ENCODE results near the gene MSI2. TPM values are rescaled to one million over a fixed set of nuclear protein-coding genes. Genes with fewer than 3 reads are reported as not detected.

MSI2 gene
- total and polyA plus RNA-seq, 2 donors = 25.3 to 52.5 TPM

DNA sequence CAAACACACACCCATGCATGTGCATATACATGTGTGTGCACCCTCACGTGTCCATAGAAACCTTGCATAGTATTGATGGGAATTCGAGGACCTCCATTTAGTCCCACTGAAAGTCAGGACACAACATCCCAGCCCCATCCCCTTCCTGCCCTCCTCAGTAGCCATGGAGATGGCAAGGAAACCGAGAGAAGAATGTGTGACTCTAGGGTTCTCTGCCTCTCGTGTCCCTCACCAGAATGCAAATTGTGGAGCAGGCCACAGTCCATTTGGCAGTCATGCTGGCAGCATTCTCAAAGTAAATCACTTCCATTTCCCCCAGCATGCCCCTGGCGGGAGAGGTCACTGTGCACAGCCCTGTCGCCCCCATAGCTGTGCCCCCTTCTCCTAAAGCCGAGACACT lies 141.1 kb downstream of the MSI2 start:
- WGBS = 98% methylated on average over 7 of the region's 7 CpGs
- no peak overlapping the region for H3K27ac ChIP-seq (ENCODE audit: low read depth in 1 of 2, low read length in 1 of 2)
- DNase-seq (ENCODE audit: low read depth in 6 of 9, low spot score in 9 of 9) = no peak
- H3K4me1 ChIP-seq (ENCODE audit: control insufficient read depth in 2 of 2, insufficient read depth in 2 of 2, low read length in 2 of 2) = peaks cover 2 to 21% of the 10 kb centered on the region in 2 donors
- H3K4me3 ChIP-seq (ENCODE audit: low read length in 2 of 2) = no peak overlapping the region
- peaks cover 33 to 39% of the 10 kb centered on the region in 2 donors for H3K36me3 ChIP-seq (ENCODE audit: control insufficient read depth in 2 of 2, insufficient read depth in 2 of 2, low read length in 1 of 2)
- H3K27me3 ChIP-seq (ENCODE audit: control insufficient read depth in 2 of 2, insufficient read depth in 1 of 2, low read length in 1 of 2) = no peaks in the 10 kb centered on the region
- H3K9me3 ChIP-seq (ENCODE audit: control insufficient read depth in 2 of 2, insufficient read depth in 1 of 2, low read length in 1 of 2) = peaks cover 0 to 4% of the 10 kb centered on the region in 2 donors

DNA sequence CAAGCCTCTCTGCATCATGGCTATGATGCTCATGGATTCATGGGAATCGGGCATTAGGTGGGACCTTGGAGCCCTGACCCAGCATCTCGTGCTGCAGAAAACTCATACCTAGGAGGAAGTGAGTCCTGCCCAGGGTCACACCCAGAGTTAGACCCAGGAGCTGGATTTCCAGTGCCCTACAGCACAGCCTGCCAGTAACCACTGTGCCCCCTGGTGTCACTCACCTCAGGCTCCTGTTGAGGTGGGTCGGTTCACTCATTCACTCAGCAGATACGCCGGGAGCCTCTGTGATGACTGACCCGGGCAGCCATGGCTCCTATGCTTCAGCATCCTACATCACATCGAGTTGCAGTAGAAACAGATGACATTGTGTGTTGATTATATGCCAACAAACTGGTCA lies 143.4 kb downstream of the MSI2 start:
- Histone ChIP-seq H3K36me3 (ENCODE audit: control insufficient read depth in 2 of 2, insufficient read depth in 2 of 2, low read length in 1 of 2) (peaks cover 32 to 48% of the 10 kb centered on the region in 2 donors), H3K9me3 (ENCODE audit: control insufficient read depth in 2 of 2, insufficient read depth in 1 of 2, low read length in 1 of 2) (no peaks in the 10 kb centered on the region), H3K4me3 (ENCODE audit: low read length in 2 of 2) (no peak overlapping the region), H3K4me1 (ENCODE audit: control insufficient read depth in 2 of 2, insufficient read depth in 2 of 2, low read length in 2 of 2) (peaks cover 2 to 39% of the 10 kb centered on the region in 2 donors), H3K27ac (ENCODE audit: low read depth in 1 of 2, low read length in 1 of 2) (no peak overlapping the region), H3K27me3 (ENCODE audit: control insufficient read depth in 2 of 2, insufficient read depth in 1 of 2, low read length in 1 of 2) (no peaks in the 10 kb centered on the region)
- 97% methylated on average over 7 of the region's 7 CpGs for WGBS
- no peak for DNase-seq (ENCODE audit: low read depth in 6 of 9, low spot score in 9 of 9)

DNA sequence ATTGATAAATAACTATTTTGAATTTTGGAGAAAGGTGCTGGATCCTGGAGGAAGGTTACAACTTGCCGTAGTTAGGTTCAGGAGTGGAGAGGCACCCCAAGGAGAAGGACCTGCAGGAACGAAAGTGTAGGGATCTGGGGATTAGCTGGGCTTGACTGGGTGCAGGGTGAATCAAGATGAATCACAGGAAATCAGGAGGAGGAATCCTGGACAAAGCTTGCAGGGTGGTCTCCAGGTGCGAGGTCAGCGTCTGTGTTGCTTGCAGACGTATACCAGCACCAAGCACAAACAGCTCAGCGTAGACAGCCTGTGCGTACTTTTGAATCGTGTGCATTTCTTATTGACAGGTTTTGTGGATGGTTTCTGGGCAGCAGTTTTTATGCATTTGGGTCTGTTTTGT lies 144.3 kb downstream of the MSI2 start:
- no peaks in the 10 kb centered on the region for H3K9me3 ChIP-seq (ENCODE audit: control insufficient read depth in 2 of 2, insufficient read depth in 1 of 2, low read length in 1 of 2)
- no peak overlapping the region for H3K27ac ChIP-seq (ENCODE audit: low read depth in 1 of 2, low read length in 1 of 2)
- DNase-seq (ENCODE audit: low read depth in 6 of 9, low spot score in 9 of 9) = no peak
- peaks cover 2 to 44% of the 10 kb centered on the region in 2 donors for H3K4me1 ChIP-seq (ENCODE audit: control insufficient read depth in 2 of 2, insufficient read depth in 2 of 2, low read length in 2 of 2)
- WGBS = 98% methylated on average over 8 of the region's 8 CpGs
- no peak overlapping the region for H3K4me3 ChIP-seq (ENCODE audit: low read length in 2 of 2)
- H3K36me3 ChIP-seq (ENCODE audit: control insufficient read depth in 2 of 2, insufficient read depth in 2 of 2, low read length in 1 of 2) = peaks cover 30 to 55% of the 10 kb centered on the region in 2 donors
- no peaks in the 10 kb centered on the region for H3K27me3 ChIP-seq (ENCODE audit: control insufficient read depth in 2 of 2, insufficient read depth in 1 of 2, low read length in 1 of 2)

DNA sequence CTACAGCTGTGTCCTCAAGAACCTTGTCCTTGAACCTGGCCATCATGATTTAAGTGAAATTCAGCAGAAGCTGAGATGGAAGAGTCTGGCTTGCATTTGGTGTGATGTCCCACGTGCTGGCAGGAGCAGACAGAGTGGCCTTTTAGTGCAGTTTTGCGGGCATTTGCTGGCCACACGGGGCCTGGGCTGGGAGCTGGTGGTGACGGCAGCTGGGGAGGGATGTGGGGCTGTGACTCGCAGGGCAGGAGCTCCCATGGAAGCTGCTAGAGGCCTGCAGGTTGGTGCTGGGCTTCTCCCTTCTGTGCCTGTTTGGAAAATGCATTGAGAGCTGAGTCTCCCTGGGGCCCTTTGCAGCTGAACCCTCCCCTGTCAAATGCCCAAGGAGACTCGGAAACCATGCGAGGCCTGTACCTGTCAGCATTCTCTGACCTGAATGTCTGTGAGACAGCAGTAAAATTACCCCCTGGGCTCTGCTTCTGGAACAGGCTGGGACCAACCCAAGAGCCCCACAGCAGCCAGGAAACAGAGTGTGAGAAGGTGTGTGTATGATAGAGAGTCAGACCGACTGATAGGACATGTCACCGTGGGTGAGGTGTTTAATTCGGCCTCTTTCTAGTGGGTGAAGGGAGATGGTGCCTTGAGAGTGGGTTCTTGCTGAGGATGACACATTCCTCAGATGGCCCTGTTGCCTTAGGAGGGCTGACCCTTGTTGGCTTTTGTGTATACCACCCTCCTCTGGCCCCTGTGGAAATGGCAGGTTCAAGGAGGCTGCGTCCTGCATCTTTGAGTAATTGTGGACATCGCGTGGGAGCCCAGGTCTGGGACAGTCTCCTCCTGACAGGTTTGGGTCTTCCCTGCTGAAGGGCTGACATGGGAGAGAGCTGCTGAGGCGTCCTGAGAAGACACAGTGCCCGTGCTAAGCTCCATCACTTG lies 145.5 kb downstream of the MSI2 start:
- H3K4me1 ChIP-seq (ENCODE audit: control insufficient read depth in 2 of 2, insufficient read depth in 2 of 2, low read length in 2 of 2) = peaks cover 6 to 52% of the 10 kb centered on the region in 2 donors
- H3K4me3 ChIP-seq (ENCODE audit: low read length in 2 of 2) = no peak overlapping the region
- no peaks in the 10 kb centered on the region for H3K27me3 ChIP-seq (ENCODE audit: control insufficient read depth in 2 of 2, insufficient read depth in 1 of 2, low read length in 1 of 2)
- 95% methylated on average over 15 of the region's 15 CpGs for WGBS
- DNase-seq (ENCODE audit: low read depth in 6 of 9, low spot score in 9 of 9) = no peak
- no peaks in the 10 kb centered on the region for H3K9me3 ChIP-seq (ENCODE audit: control insufficient read depth in 2 of 2, insufficient read depth in 1 of 2, low read length in 1 of 2)
- peak overlapping the region in 1 of 2 donors; percentile 36 for H3K27ac ChIP-seq (ENCODE audit: low read depth in 1 of 2, low read length in 1 of 2)
- H3K36me3 ChIP-seq (ENCODE audit: control insufficient read depth in 2 of 2, insufficient read depth in 2 of 2, low read length in 1 of 2) = peaks cover 33 to 50% of the 10 kb centered on the region in 2 donors

DNA sequence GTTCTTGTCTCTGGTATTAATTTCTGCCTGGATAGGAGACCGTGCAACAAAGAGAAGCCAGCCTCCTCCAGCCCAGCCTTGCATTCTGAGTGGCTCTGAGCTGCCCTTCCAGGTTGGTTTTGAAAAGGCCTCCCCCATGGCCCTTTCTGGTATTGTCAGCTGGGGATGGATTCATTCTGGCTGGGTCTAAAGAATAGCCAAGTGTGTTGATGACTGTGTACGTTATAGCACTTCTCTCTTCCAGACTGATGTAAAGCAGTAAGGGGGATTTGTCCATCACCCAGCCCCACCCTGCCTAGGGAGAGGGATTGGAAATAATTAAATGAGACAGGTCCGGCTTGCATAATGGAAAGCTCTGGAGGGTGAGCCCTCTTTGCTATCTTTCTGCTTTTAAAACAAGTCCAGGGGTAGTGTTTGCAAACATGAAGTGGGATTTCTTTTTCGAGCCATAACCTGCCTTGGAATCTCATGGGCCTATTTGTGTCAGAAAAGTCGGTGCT lies 146.4 kb downstream of the MSI2 start:
- H3K4me1 ChIP-seq (ENCODE audit: control insufficient read depth in 2 of 2, insufficient read depth in 2 of 2, low read length in 2 of 2) = peaks cover 15 to 59% of the 10 kb centered on the region in 2 donors
- DNase-seq (ENCODE audit: low read depth in 6 of 9, low spot score in 9 of 9) = no peak
- no peak overlapping the region for H3K4me3 ChIP-seq (ENCODE audit: low read length in 2 of 2)
- H3K36me3 ChIP-seq (ENCODE audit: control insufficient read depth in 2 of 2, insufficient read depth in 2 of 2, low read length in 1 of 2) = peaks cover 33 to 46% of the 10 kb centered on the region in 2 donors
- no peaks in the 10 kb centered on the region for H3K9me3 ChIP-seq (ENCODE audit: control insufficient read depth in 2 of 2, insufficient read depth in 1 of 2, low read length in 1 of 2)
- WGBS = 96% methylated on average over 5 of the region's 5 CpGs
- H3K27ac ChIP-seq (ENCODE audit: low read depth in 1 of 2, low read length in 1 of 2) = peak overlapping the region in 1 of 2 donors; percentile 36
- H3K27me3 ChIP-seq (ENCODE audit: control insufficient read depth in 2 of 2, insufficient read depth in 1 of 2, low read length in 1 of 2) = no peaks in the 10 kb centered on the region

DNA sequence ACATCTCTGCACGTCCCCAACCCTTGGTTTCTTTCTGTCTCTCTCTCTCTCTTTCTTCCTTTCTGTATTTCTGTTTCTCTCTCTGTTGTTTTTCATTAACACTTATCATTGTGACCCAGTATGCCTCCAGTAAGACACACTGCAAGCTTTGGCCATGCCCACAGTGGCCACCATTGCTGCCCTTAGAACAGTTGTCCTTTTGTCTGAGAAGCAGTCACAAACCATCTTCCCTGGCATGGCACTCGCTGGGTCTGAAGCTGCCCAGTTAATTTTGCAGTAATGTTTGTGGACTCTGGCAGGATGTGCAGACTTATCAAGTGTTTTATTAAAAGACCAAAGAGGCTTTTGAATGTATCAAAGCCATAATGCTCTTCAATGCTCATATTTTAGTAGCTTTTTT lies 146.9 kb downstream of the MSI2 start:
- H3K36me3 ChIP-seq (ENCODE audit: control insufficient read depth in 2 of 2, insufficient read depth in 2 of 2, low read length in 1 of 2) = peaks cover 33 to 46% of the 10 kb centered on the region in 2 donors
- peaks cover 20 to 64% of the 10 kb centered on the region in 2 donors for H3K4me1 ChIP-seq (ENCODE audit: control insufficient read depth in 2 of 2, insufficient read depth in 2 of 2, low read length in 2 of 2)
- no peak overlapping the region for H3K4me3 ChIP-seq (ENCODE audit: low read length in 2 of 2)
- no peak for DNase-seq (ENCODE audit: low read depth in 6 of 9, low spot score in 9 of 9)
- H3K27ac ChIP-seq (ENCODE audit: low read depth in 1 of 2, low read length in 1 of 2) = peak overlapping the region in 1 of 2 donors; percentile 15
- H3K27me3 ChIP-seq (ENCODE audit: control insufficient read depth in 2 of 2, insufficient read depth in 1 of 2, low read length in 1 of 2) = no peaks in the 10 kb centered on the region
- WGBS = 89% methylated on average over 2 of the region's 2 CpGs
- H3K9me3 ChIP-seq (ENCODE audit: control insufficient read depth in 2 of 2, insufficient read depth in 1 of 2, low read length in 1 of 2) = no peaks in the 10 kb centered on the region

DNA sequence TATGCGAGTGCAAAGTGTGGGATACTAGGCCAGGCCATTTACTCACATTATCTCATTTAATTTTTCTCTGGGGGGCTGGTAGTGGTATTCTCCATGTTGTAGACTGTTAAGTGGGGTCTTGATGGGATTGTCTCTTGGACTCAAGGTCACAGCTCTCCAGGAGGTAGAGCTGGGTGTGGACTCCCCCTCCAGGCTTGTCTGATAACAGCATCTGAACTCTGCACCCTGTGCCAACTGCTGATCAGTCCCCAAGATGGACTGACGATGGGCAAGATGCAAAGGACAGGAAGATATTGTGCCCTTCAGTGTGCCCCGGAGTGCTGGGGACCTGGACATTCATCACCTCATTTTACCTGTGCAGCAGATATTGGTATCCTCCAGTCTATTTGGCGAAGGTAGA lies 147.8 kb downstream of the MSI2 start:
- Histone ChIP-seq H3K4me1 (ENCODE audit: control insufficient read depth in 2 of 2, insufficient read depth in 2 of 2, low read length in 2 of 2) (peaks cover 27 to 72% of the 10 kb centered on the region in 2 donors), H3K36me3 (ENCODE audit: control insufficient read depth in 2 of 2, insufficient read depth in 2 of 2, low read length in 1 of 2) (peaks cover 33 to 46% of the 10 kb centered on the region in 2 donors), H3K27ac (ENCODE audit: low read depth in 1 of 2, low read length in 1 of 2) (no peak overlapping the region), H3K9me3 (ENCODE audit: control insufficient read depth in 2 of 2, insufficient read depth in 1 of 2, low read length in 1 of 2) (no peaks in the 10 kb centered on the region), H3K27me3 (ENCODE audit: control insufficient read depth in 2 of 2, insufficient read depth in 1 of 2, low read length in 1 of 2) (no peaks in the 10 kb centered on the region), H3K4me3 (ENCODE audit: low read length in 2 of 2) (no peak overlapping the region)
- 97% methylated on average over 4 of the region's 4 CpGs for WGBS
- peak in 1 of 9 donors; percentile 35 for DNase-seq (ENCODE audit: low read depth in 6 of 9, low spot score in 9 of 9)

DNA sequence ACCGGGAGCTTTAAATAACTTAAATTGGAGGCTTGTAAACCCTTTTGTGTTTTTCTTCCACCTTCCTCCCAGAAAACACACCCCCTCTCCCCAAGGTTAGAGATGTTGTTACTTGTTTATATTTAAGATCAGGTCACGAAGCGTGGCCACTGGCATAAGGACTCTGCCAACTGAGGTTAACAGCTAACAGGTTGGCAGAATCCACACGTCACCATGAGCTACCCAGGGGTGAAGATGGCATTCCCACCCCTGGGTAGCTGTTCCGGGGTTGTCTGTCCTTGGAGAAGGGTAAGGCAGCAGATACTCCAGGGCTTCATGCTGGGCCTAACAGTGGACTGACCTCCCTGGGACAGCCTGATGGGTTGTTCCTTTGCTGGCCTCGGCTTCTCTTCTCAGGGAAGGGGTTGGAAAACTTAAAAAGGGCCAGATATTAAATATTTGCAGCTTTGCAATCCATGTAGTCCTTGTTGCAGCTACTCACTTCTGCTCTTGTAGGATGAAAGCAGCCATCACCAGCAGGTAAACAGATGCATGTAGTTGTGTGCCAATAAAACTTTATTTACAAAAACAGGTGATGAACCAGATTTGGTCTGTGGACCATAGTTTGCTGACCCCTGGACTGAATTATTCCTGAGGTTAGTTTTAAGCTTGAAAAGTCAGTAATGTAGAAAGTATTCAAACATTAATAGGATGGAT lies 148.6 kb downstream of the MSI2 start:
- H3K27me3 ChIP-seq (ENCODE audit: control insufficient read depth in 2 of 2, insufficient read depth in 1 of 2, low read length in 1 of 2) = no peaks in the 10 kb centered on the region
- peaks cover 28 to 80% of the 10 kb centered on the region in 2 donors for H3K4me1 ChIP-seq (ENCODE audit: control insufficient read depth in 2 of 2, insufficient read depth in 2 of 2, low read length in 2 of 2)
- no peaks in the 10 kb centered on the region for H3K9me3 ChIP-seq (ENCODE audit: control insufficient read depth in 2 of 2, insufficient read depth in 1 of 2, low read length in 1 of 2)
- no peak overlapping the region for H3K4me3 ChIP-seq (ENCODE audit: low read length in 2 of 2)
- peaks cover 33 to 46% of the 10 kb centered on the region in 2 donors for H3K36me3 ChIP-seq (ENCODE audit: control insufficient read depth in 2 of 2, insufficient read depth in 2 of 2, low read length in 1 of 2)
- 98% methylated on average over 6 of the region's 6 CpGs for WGBS
- no peak overlapping the region for H3K27ac ChIP-seq (ENCODE audit: low read depth in 1 of 2, low read length in 1 of 2)
- DNase-seq (ENCODE audit: low read depth in 6 of 9, low spot score in 9 of 9) = no peak
